Keratinocyte (primary cell): Measurements from ENCODE around the gene C12orf75. TPM values are rescaled to one million over a fixed set of nuclear protein-coding genes. Genes with fewer than 3 reads are reported as not detected.
A peak's percentile ranks its signal among the peaks of the same experiment; 100 is the strongest.

Source experiments
- DNase-seq: peaks from one replicate; pipeline ENCODE4 v3.0.0-alpha.2; 2011; ENCODE audit warnings: low read depth, missing footprints, low spot score
- FAIRE-seq: peaks from 2 replicates; lab custom pipeline; 2011; peaks lifted over from hg19 to GRCh38; lab: Jason Lieb, UNC
- H2AFZ ChIP-seq: 2 replicates; pipeline ENCODE4 v1.6.0; 2012; ENCODE audit warnings: low read length, control low read depth, inconsistent platforms; ENCODE audit not compliant: control insufficient read depth
- H3K27ac ChIP-seq: 2 replicates; pipeline ENCODE4 v1.5.1; 2011; ENCODE audit warnings: low read length; ENCODE audit not compliant: control insufficient read depth, insufficient read depth
- H3K27me3 ChIP-seq: 3 replicates; pipeline ENCODE4 v1.6.0; 2011; ENCODE audit warnings: low read length; ENCODE audit not compliant: control insufficient read depth, insufficient read depth; ENCODE audit errors: extremely low read depth
- H3K36me3 ChIP-seq, 2 experiments: 2 replicates in 1 of 2; 3 replicates in 1 of 2; pipeline ENCODE4 v1.5.1; 2011; ENCODE audit warnings: low read length in 2 of 2, mild to moderate bottlenecking in 1 of 2; ENCODE audit not compliant: control insufficient read depth in 2 of 2, insufficient read depth in 2 of 2; ENCODE audit errors: extremely low read depth in 1 of 2
- H3K4me1 ChIP-seq: 3 replicates; pipeline ENCODE4 v1.5.1; 2011; ENCODE audit warnings: low read length; ENCODE audit not compliant: control insufficient read depth, insufficient read depth; ENCODE audit errors: extremely low read depth
- H3K4me2 ChIP-seq: 3 replicates; pipeline ENCODE4 v1.6.0; 2011; ENCODE audit warnings: low read depth, low read length; ENCODE audit not compliant: control insufficient read depth, insufficient read depth; ENCODE audit errors: extremely low read depth
- H3K4me3 ChIP-seq, 3 experiments: fragments of 200-600 bp in 1 of 3; sonication (generic) in 1 of 3; 2 replicates in 2 of 3; 3 replicates in 1 of 3; pipeline ENCODE4 v1.5.1; 2011 to 2016; ENCODE audit warnings: low read length in 3 of 3, mild to moderate bottlenecking in 3 of 3, control low read depth in 2 of 3, inconsistent platforms in 1 of 3, low read depth in 1 of 3, mixed read lengths in 1 of 3, mixed run types in 1 of 3, moderate library complexity in 1 of 3; ENCODE audit not compliant: control insufficient read depth in 2 of 3, insufficient read depth in 2 of 3; ENCODE audit errors: extremely low read depth in 1 of 3
- H3K79me2 ChIP-seq: 2 replicates; pipeline ENCODE4 v1.6.0; 2012; ENCODE audit warnings: low read length; ENCODE audit not compliant: control insufficient read depth, insufficient read depth
- H3K9ac ChIP-seq: 3 replicates; pipeline ENCODE4 v1.6.0; 2011; ENCODE audit warnings: low read length; ENCODE audit not compliant: control insufficient read depth, insufficient read depth; ENCODE audit errors: extremely low read depth
- H3K9me1 ChIP-seq: 3 replicates; pipeline ENCODE4 v1.6.0; 2011; ENCODE audit warnings: low read length; ENCODE audit not compliant: control insufficient read depth, insufficient read depth; ENCODE audit errors: extremely low read depth
- H3K9me3 ChIP-seq: 2 replicates; pipeline ENCODE4 v1.5.1; 2012; ENCODE audit warnings: low read depth, low read length; ENCODE audit not compliant: control insufficient read depth
- H4K20me1 ChIP-seq: 3 replicates; pipeline ENCODE4 v1.6.0; 2011; ENCODE audit warnings: low read length; ENCODE audit not compliant: control insufficient read depth, insufficient read depth; ENCODE audit errors: extremely low read depth
- CTCF ChIP-seq, 3 experiments: IDR thresholded peaks in 1 of 3; conservative IDR thresholded peaks in 1 of 3; optimal IDR thresholded peaks in 1 of 3; 2 replicates in 2 of 3; 3 replicates in 1 of 3; pipeline versions ENCODE3 to v1.5.1; 2011; ENCODE audit warnings: low read length in 3 of 3, mild to moderate bottlenecking in 3 of 3, moderate library complexity in 2 of 3, control low read depth in 1 of 3, inconsistent platforms in 1 of 3; ENCODE audit not compliant: insufficient read depth in 2 of 3; ENCODE audit errors: extremely low read depth in 1 of 3
- EZH2 ChIP-seq: IDR thresholded peaks from one replicate; pipeline ENCODE4 v1.6.1; 2012; ENCODE audit warnings: inconsistent platforms, mild to moderate bottlenecking, low read length, moderate library complexity
- dilution Hi-C: fragments of 300-500 bp; cut with MboI; formaldehyde crosslinking; loops from one replicate; pipeline ENCODE4 v1.7.0; 2020; ENCODE audit warnings: low sequenced_read_pairs; ENCODE audit not compliant: extremely low pct_ligation_motif_present
- polyA plus RNA-seq, 5 experiments: library from polyadenylated mRNA; depleted of rRNA in 3 of 5; stranded (reverse) in 3 of 5; stranded (forward) in 1 of 5; unstranded in 1 of 5; fragments of >200 nt; gene quantifications; 1 replicate in 1 of 5; 2 replicates in 3 of 5; 3 replicates in 1 of 5; pipeline versions ENCODE4 v1.2.1 to v1.2.3, GENCODE V29; 2011 to 2012; ENCODE audit warnings: missing spikeins in 2 of 5, low read depth in 1 of 5, low replicate concordance in 1 of 5

Gene C12orf75
- polyA plus RNA-seq, 1 donor (not counting 4 experiments of a cell fraction or from before 2014, with no cell fraction given), result 160 TPM

- DNase-seq (no peak), FAIRE-seq (no peak)
- Histone ChIP-seq H4K20me1 (no peaks in the 10 kb centered on the region), H3K36me3 (peaks cover 3% of the 10 kb centered on the region in 2 experiments), H3K9ac (no peak overlapping the region), H3K27me3 (no peaks in the 10 kb centered on the region), H3K4me3 (no peak overlapping the region), H3K4me1 (peaks cover 6% of the 10 kb centered on the region), H3K9me1 (no peaks in the 10 kb centered on the region), H3K27ac (no peak overlapping the region), H2AFZ (no peak overlapping the region), H3K79me2 (peaks cover 28% of the 10 kb centered on the region), H3K9me3 (no peaks in the 10 kb centered on the region), H3K4me2 (no peak overlapping the region)
- dilution Hi-C loops, result no loop called here
- TF ChIP-seq EZH2, result no peak
- TF ChIP-seq CTCF (optimal IDR thresholded peaks at IDR 0.05 in 1 of 3, IDR thresholded peaks at IDR 0.05 in 1 of 3, conservative IDR thresholded peaks at IDR 0.05 in 1 of 3; ENCODE audit: extremely low read depth in 1 of 3, insufficient read depth in 2 of 3, low read length in 3 of 3), result no peak
Measured at GRCh38 chr12:105352052-105352451, 21.6 kb downstream of the C12orf75 start.

GRCh38 chr12:105352940-105353635 lies 22.6 kb downstream of the C12orf75 start:
- H3K36me3 ChIP-seq, result peaks cover 3% of the 10 kb centered on the region in 2 experiments
- H3K9ac ChIP-seq, result no peak overlapping the region
- H2AFZ ChIP-seq, result no peak overlapping the region
- no peak overlapping the region for H3K27ac ChIP-seq
- TF ChIP-seq CTCF (optimal IDR thresholded peaks at IDR 0.05 in 1 of 3, IDR thresholded peaks at IDR 0.05 in 1 of 3, conservative IDR thresholded peaks at IDR 0.05 in 1 of 3; ENCODE audit: extremely low read depth in 1 of 3, insufficient read depth in 2 of 3, low read length in 3 of 3) (no peak), EZH2 (no peak)
- H3K79me2 ChIP-seq, result peaks cover 27% of the 10 kb centered on the region
- peak; percentile 13 for FAIRE-seq
- H3K4me3 ChIP-seq, result no peak overlapping the region
- no peak overlapping the region for H3K4me2 ChIP-seq
- H3K4me1 ChIP-seq, result peaks cover 10% of the 10 kb centered on the region
- H4K20me1 ChIP-seq, result no peaks in the 10 kb centered on the region
- no peaks in the 10 kb centered on the region for H3K9me3 ChIP-seq
- no peak for DNase-seq
- dilution Hi-C loops, result no loop called here
- H3K9me1 ChIP-seq, result no peaks in the 10 kb centered on the region
- H3K27me3 ChIP-seq, result no peaks in the 10 kb centered on the region
